HepG2 (cell line): ENCODE results near the gene ZNF541. TPM values are rescaled to one million over a fixed set of nuclear protein-coding genes. Genes with fewer than 3 reads are reported as not detected.

Experiments
- CBX2 ChIP-seq, 2 experiments: fragments of 200-600 bp in 1 of 2; sonication (generic); formaldehyde crosslinking in 1 of 2; IDR thresholded peaks; 2 replicates each; pipeline versions ENCODE4 v1.7.0 to v1.8.1; 2018 to 2022; ENCODE audit warnings: low read depth in 2 of 2, low read length in 1 of 2, mild to moderate bottlenecking in 1 of 2, missing genetic modification reagents in 1 of 2
- EZH2 ChIP-seq: conservative IDR thresholded peaks from 2 replicates; pipeline ENCODE4 v1.6.1; 2012; ENCODE audit warnings: mild to moderate bottlenecking, low read depth, low read length, moderate library complexity
- HCFC1 ChIP-seq: fragments of 150-350 bp; IDR thresholded peaks from 2 replicates; pipeline ENCODE4 v1.6.1; 2014; ENCODE audit warnings: low read depth, low read length
- HMG20A ChIP-seq: IDR thresholded peaks from 2 replicates; pipeline ENCODE4 v1.6.1; 2016; ENCODE audit warnings: borderline replicate concordance
- KLF11 ChIP-seq: IDR thresholded peaks from 2 replicates; pipeline ENCODE4 v1.6.1; 2016; ENCODE audit warnings: missing compliant biosample characterization
- KMT2A ChIP-seq: sonication (generic); formaldehyde crosslinking; IDR thresholded peaks from 2 replicates; pipeline ENCODE4 v1.4.0; 2020; ENCODE audit warnings: missing genetic modification reagents
- MEIS1 ChIP-seq: sonication (generic); formaldehyde crosslinking; IDR thresholded peaks from 2 replicates; pipeline ENCODE4 v1.9.0; 2021; ENCODE audit warnings: mild to moderate bottlenecking, missing genetic modification reagents, moderate library complexity, borderline replicate concordance
- SOX5 ChIP-seq: IDR thresholded peaks from 2 replicates; pipeline ENCODE4 v1.6.1; 2016; ENCODE audit warnings: borderline replicate concordance
- SRSF9 ChIP-seq: fragments of 200-400 bp; formaldehyde crosslinking; IDR thresholded peaks from 2 replicates; pipeline ENCODE4 v1.6.1; 2018; ENCODE audit warnings: borderline replicate concordance, mild to moderate bottlenecking, low read depth, low read length; ENCODE audit not compliant: insufficient read depth, poor library complexity, severe bottlenecking
- TOPORS ChIP-seq: sonication (generic); formaldehyde crosslinking; IDR thresholded peaks from 2 replicates; pipeline ENCODE4 v1.8.0; 2023; ENCODE audit warnings: mild to moderate bottlenecking, missing genetic modification reagents
- TP53 ChIP-seq: sonication (generic); formaldehyde crosslinking; conservative IDR thresholded peaks from 2 replicates; pipeline ENCODE4 v1.4.0; 2020; ENCODE audit warnings: missing genetic modification reagents
- ZNF563 ChIP-seq: sonication (generic); formaldehyde crosslinking; IDR thresholded peaks from 2 replicates; pipeline ENCODE4 v1.8.0; 2022; ENCODE audit warnings: mild to moderate bottlenecking, moderate library complexity, missing genetic modification reagents
- polyA plus RNA-seq, 8 experiments: library from polyadenylated mRNA; depleted of rRNA in 3 of 8; stranded (reverse) in 7 of 8; unstranded in 1 of 8; fragments of >200 nt; fragmentation: Illumina TruSeq in 4 of 8; extraction: Trizol in 4 of 8; gene quantifications; 2 replicates each; pipeline versions ENCODE4 v1.2.1 to v1.2.3, GENCODE V29; 2011 to 2016; ENCODE audit warnings: low read depth in 4 of 8, missing spikeins in 1 of 8, mixed read lengths in 1 of 8; ENCODE audit not compliant: insufficient read depth in 1 of 8
- total RNA-seq, 5 experiments: library from RNA; depleted of rRNA; stranded (reverse); fragments of >200 nt; fragmentation: Illumina TruSeq; extraction: Trizol; gene quantifications; 2 replicates each; pipeline ENCODE4 v1.2.3, GENCODE V29; 2016; ENCODE audit warnings: low read depth in 1 of 5
- TF ChIP-seq, protein P1 (sequence below): sonication (generic); formaldehyde crosslinking; IDR thresholded peaks from 2 replicates; pipeline ENCODE4 v1.5.1; 2020; ENCODE audit warnings: missing genetic modification reagents, mild to moderate bottlenecking, borderline replicate concordance
- TF ChIP-seq, protein P2 (sequence below): sonication (generic); formaldehyde crosslinking; IDR thresholded peaks from 2 replicates; pipeline ENCODE4 v1.8.0; 2022; ENCODE audit warnings: missing genetic modification reagents, mild to moderate bottlenecking, moderate library complexity, borderline replicate concordance
- TF ChIP-seq, protein P3 (sequence below): sonication (generic); formaldehyde crosslinking; IDR thresholded peaks from 2 replicates; pipeline ENCODE4 v1.5.0; 2020; ENCODE audit warnings: mild to moderate bottlenecking, missing genetic modification reagents, borderline replicate concordance
- TF ChIP-seq, protein P4 (sequence below): sonication (generic); formaldehyde crosslinking; IDR thresholded peaks from 2 replicates; pipeline ENCODE4 v1.5.1; 2020; ENCODE audit warnings: mild to moderate bottlenecking, missing genetic modification reagents, moderate library complexity

Gene ZNF541
- total and polyA plus RNA-seq, 2 of the 13 experiments (the other 11 are each of a cell fraction or from before 2014, with no cell fraction given): 0.03 to 0.04 TPM

DNA sequence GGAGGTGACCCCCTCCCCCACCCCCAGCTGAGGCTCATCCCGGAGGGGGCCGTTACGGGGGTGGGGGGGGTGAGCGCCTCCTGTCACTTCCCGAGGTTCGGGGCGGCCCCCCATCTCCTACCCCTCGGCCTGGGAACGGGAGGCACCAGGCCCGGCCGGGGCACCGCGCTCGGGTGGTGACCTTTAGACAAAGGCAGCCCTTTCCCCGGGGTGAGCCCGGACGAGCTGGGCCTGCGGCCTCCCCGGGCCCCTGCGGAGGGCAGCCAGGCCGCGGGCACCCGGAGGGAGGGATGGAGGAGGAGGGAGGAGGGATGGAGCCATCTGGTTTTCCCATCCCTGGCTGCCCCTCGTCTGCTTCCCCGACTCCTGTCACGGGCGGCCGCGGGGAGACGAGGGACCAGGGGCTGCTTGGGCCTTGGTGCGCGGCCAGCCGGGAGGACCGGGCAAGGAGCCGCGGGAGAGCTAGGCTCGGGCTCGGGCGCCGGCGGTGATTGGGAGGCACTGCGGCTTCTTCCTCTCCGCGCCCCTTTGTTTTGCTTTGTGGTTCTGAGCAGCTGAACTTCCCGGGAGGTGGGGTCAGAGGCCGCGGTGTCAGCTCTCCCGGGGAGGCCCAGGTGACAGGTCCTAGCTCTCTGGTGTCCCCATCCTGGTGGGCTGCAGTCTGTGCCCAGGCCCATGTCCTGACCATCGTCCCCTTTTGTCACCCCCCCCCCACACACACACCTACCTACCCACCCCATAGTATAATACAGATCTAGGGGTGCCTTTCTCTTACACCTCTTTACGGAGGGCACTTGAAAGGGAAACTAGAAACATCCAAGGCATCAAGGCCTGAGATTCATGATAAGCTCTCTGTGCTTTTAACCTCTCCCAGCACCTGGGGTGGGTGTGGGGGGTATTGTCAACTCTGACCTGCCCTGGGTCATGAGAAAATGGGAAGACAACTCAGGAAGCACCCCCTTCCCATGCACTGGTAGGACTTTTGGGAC, 37.3 kb upstream of the ZNF541 start (continued):
- TF ChIP-seq, protein P1, sequence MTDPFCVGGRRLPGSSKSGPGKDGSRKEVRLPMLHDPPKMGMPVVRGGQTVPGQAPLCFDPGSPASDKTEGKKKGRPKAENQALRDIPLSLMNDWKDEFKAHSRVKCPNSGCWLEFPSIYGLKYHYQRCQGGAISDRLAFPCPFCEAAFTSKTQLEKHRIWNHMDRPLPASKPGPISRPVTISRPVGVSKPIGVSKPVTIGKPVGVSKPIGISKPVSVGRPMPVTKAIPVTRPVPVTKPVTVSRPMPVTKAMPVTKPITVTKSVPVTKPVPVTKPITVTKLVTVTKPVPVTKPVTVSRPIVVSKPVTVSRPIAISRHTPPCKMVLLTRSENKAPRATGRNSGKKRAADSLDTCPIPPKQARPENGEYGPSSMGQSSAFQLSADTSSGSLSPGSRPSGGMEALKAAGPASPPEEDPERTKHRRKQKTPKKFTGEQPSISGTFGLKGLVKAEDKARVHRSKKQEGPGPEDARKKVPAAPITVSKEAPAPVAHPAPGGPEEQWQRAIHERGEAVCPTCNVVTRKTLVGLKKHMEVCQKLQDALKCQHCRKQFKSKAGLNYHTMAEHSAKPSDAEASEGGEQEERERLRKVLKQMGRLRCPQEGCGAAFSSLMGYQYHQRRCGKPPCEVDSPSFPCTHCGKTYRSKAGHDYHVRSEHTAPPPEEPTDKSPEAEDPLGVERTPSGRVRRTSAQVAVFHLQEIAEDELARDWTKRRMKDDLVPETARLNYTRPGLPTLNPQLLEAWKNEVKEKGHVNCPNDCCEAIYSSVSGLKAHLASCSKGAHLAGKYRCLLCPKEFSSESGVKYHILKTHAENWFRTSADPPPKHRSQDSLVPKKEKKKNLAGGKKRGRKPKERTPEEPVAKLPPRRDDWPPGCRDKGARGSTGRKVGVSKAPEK: no peak
- TF ChIP-seq MEIS1 (CRISPR knock-in tag): no peak
- 0 out of 2 replicates have a peak, but pooled peaks have one; percentile 50 for TF ChIP-seq TP53 (CRISPR knock-in tag)
- TF ChIP-seq, protein P2, sequence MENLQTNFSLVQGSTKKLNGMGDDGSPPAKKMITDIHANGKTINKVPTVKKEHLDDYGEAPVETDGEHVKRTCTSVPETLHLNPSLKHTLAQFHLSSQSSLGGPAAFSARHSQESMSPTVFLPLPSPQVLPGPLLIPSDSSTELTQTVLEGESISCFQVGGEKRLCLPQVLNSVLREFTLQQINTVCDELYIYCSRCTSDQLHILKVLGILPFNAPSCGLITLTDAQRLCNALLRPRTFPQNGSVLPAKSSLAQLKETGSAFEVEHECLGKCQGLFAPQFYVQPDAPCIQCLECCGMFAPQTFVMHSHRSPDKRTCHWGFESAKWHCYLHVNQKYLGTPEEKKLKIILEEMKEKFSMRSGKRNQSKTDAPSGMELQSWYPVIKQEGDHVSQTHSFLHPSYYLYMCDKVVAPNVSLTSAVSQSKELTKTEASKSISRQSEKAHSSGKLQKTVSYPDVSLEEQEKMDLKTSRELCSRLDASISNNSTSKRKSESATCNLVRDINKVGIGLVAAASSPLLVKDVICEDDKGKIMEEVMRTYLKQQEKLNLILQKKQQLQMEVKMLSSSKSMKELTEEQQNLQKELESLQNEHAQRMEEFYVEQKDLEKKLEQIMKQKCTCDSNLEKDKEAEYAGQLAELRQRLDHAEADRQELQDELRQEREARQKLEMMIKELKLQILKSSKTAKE: no peak; the same call in 1 of the 2 replicates
- TF ChIP-seq, protein P3, sequence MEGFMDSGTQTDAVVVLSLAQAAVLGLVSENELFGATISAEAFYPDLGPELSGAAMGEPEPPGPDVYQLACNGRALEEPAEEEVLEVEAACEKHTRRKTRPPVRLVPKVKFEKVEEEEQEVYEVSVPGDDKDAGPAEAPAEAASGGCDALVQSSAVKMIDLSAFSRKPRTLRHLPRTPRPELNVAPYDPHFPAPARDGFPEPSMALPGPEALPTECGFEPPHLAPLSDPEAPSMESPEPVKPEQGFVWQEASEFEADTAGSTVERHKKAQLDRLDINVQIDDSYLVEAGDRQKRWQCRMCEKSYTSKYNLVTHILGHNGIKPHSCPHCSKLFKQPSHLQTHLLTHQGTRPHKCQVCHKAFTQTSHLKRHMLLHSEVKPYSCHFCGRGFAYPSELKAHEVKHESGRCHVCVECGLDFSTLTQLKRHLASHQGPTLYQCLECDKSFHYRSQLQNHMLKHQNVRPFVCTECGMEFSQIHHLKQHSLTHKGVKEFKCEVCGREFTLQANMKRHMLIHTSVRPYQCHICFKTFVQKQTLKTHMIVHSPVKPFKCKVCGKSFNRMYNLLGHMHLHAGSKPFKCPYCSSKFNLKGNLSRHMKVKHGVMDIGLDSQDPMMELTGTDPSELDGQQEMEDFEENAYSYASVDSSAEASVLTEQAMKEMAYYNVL (CRISPR knock-in tag): peak; percentile 81
- TF ChIP-seq SOX5 (CRISPR knock-in tag): no peak
- no peak for TF ChIP-seq SRSF9
- TF ChIP-seq KLF11 (CRISPR knock-in tag): no peak
- no peak for TF ChIP-seq HCFC1
- TF ChIP-seq CBX2 (IDR thresholded peaks at IDR 0.05; ENCODE audit: low read depth, low read length): no peak
- TF ChIP-seq CBX2 (CRISPR knock-in tag; IDR thresholded peaks at IDR 0.05; ENCODE audit: low read depth): no peak
- TF ChIP-seq EZH2: no peak
- TF ChIP-seq TOPORS (CRISPR knock-in tag): no peak
- no peak for TF ChIP-seq ZNF563 (CRISPR knock-in tag)
- 0 out of 2 replicates have a peak, but pooled peaks have one; percentile 27 for TF ChIP-seq KMT2A (CRISPR knock-in tag)
- TF ChIP-seq HMG20A (CRISPR knock-in tag): no peak
- TF ChIP-seq, protein P4, sequence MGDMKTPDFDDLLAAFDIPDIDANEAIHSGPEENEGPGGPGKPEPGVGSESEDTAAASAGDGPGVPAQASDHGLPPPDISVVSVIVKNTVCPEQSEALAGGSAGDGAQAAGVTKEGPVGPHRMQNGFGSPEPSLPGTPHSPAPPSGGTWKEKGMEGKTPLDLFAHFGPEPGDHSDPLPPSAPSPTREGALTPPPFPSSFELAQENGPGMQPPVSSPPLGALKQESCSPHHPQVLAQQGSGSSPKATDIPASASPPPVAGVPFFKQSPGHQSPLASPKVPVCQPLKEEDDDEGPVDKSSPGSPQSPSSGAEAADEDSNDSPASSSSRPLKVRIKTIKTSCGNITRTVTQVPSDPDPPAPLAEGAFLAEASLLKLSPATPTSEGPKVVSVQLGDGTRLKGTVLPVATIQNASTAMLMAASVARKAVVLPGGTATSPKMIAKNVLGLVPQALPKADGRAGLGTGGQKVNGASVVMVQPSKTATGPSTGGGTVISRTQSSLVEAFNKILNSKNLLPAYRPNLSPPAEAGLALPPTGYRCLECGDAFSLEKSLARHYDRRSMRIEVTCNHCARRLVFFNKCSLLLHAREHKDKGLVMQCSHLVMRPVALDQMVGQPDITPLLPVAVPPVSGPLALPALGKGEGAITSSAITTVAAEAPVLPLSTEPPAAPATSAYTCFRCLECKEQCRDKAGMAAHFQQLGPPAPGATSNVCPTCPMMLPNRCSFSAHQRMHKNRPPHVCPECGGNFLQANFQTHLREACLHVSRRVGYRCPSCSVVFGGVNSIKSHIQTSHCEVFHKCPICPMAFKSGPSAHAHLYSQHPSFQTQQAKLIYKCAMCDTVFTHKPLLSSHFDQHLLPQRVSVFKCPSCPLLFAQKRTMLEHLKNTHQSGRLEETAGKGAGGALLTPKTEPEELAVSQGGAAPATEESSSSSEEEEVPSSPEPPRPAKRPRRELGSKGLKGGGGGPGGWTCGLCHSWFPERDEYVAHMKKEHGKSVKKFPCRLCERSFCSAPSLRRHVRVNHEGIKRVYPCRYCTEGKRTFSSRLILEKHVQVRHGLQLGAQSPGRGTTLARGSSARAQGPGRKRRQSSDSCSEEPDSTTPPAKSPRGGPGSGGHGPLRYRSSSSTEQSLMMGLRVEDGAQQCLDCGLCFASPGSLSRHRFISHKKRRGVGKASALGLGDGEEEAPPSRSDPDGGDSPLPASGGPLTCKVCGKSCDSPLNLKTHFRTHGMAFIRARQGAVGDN (CRISPR knock-in tag): peak; percentile 68
